Adipose tissue (tissue), 3 donors: ENCODE measurements around the gene TMEM242. TPM values are rescaled to one million over a fixed set of nuclear protein-coding genes. Genes with fewer than 3 reads are reported as not detected.

Experiments
- H3K27ac ChIP-seq: one replicate; pipeline ENCODE4 v1.5.1; 2013; ENCODE audit warnings: low read depth, low read length
- WGBS, 3 donors: extraction: QIAGEN DNeasy Blood & Tissue Kit; methylation state at CpG; one replicate each; pipeline ENCODE4 v1.1.7; 2013; 5-methylcytosine and 5-hydroxymethylcytosine counted together
- polyA plus RNA-seq, 3 donors: library from polyadenylated mRNA; stranded (reverse); fragments of 200-250 nt; gene quantifications; one replicate each; pipeline ENCODE4 v1.2.3, GENCODE V29; 2013
- donor health status: healthy with polysubstance abuse.
- donor health status: Bipolar disorder and iron deficiency.
- donor health status: healthy.

Gene TMEM242
- polyA plus RNA-seq, 3 donors, result 3.9 to 4.8 (median 3.9) TPM

- WGBS, 3 donors, result 54 to 83% (median 60%) methylated on average over 9 of the region's 9 CpGs
- no peak overlapping the region for H3K27ac ChIP-seq
Observed at GRCh38 chr6:157298216-157298724, 25.0 kb downstream of the TMEM242 start.

- no peak overlapping the region for H3K27ac ChIP-seq
- WGBS, 3 donors, result 91 to 97% (median 94%) methylated on average over 2 of the region's 2 CpGs
Observed at GRCh38 chr6:157294654-157295053, 28.7 kb downstream of the TMEM242 start.

GRCh38 chr6:157293780-157294179 lies 29.5 kb downstream of the TMEM242 start:
- WGBS, 3 donors, result 87 to 99% (median 99%) methylated on average over 6 of the region's 6 CpGs
- no peak overlapping the region for H3K27ac ChIP-seq

GRCh38 chr6:157292202-157292601 lies 31.1 kb downstream of the TMEM242 start:
- 80 to 96% (median 93%) methylated on average over 1 of the region's 1 CpG for WGBS, 3 donors

GRCh38 chr6:157291356-157291755 lies 32.0 kb downstream of the TMEM242 start:
- H3K27ac ChIP-seq, result no peak overlapping the region
- 93 to 98% (median 94%) methylated on average over 4 of the region's 4 CpGs for WGBS, 3 donors

More at GRCh38 chr6:157292202-157292601, 31.1 kb downstream of the TMEM242 start:
- H3K27ac ChIP-seq, result no peak overlapping the region

- no peak overlapping the region for H3K27ac ChIP-seq
- WGBS, 3 donors, result 83 to 93% (median 89%) methylated on average over 4 of the region's 4 CpGs
Observed at GRCh38 chr6:157290797-157291196, 32.5 kb downstream of the TMEM242 start.

GRCh38 chr6:157289764-157290163 lies 33.6 kb downstream of the TMEM242 start:
- 94 to 99% (median 98%) methylated on average over 11 of the region's 11 CpGs for WGBS, 3 donors

GRCh38 chr6:157288575-157288974 lies 34.7 kb downstream of the TMEM242 start:
- no peak overlapping the region for H3K27ac ChIP-seq
- 94 to 98% (median 98%) methylated on average over 9 of the region's 9 CpGs for WGBS, 3 donors

More at GRCh38 chr6:157289764-157290163, 33.6 kb downstream of the TMEM242 start:
- no peak overlapping the region for H3K27ac ChIP-seq

GRCh38 chr6:157287923-157288322 lies 35.4 kb downstream of the TMEM242 start:
- 93 to 94% (median 93%) methylated on average over 7 of the region's 7 CpGs for WGBS, 3 donors

GRCh38 chr6:157287247-157287850 lies 36.0 kb downstream of the TMEM242 start:
- no peak overlapping the region for H3K27ac ChIP-seq
- 79 to 87% (median 80%) methylated on average over 10 of the region's 10 CpGs for WGBS, 3 donors

More at GRCh38 chr6:157287923-157288322, 35.4 kb downstream of the TMEM242 start:
- H3K27ac ChIP-seq, result no peak overlapping the region

- H3K27ac ChIP-seq, result no peak overlapping the region
- WGBS, 3 donors, result 63 to 76% (median 71%) methylated on average over 5 of the region's 5 CpGs
Observed at GRCh38 chr6:157285422-157285779, 37.9 kb downstream of the TMEM242 start.

- WGBS, 3 donors, result 57 to 79% (median 74%) methylated on average over 14 of the region's 14 CpGs
- no peak overlapping the region for H3K27ac ChIP-seq
Observed at GRCh38 chr6:157284738-157285421, 38.4 kb downstream of the TMEM242 start.

- WGBS, 3 donors, result 90 to 95% (median 94%) methylated on average over 11 of the region's 13 CpGs
Observed at GRCh38 chr6:157283900-157284737, 39.2 kb downstream of the TMEM242 start.

GRCh38 chr6:157283330-157283898 lies 39.9 kb downstream of the TMEM242 start:
- 59 to 76% (median 71%) methylated on average over 7 of the region's 8 CpGs for WGBS, 3 donors
- no peak overlapping the region for H3K27ac ChIP-seq

More at GRCh38 chr6:157283900-157284737, 39.2 kb downstream of the TMEM242 start:
- no peak overlapping the region for H3K27ac ChIP-seq

GRCh38 chr6:157282284-157282683 lies 41.0 kb downstream of the TMEM242 start:
- 93 to 95% (median 93%) methylated on average over 7 of the region's 7 CpGs for WGBS, 3 donors
- no peak overlapping the region for H3K27ac ChIP-seq

- WGBS, 3 donors, result 64 to 75% (median 68%) methylated on average over 9 of the region's 9 CpGs
- H3K27ac ChIP-seq, result no peak overlapping the region
Observed at GRCh38 chr6:157281570-157281969, 41.7 kb downstream of the TMEM242 start.

- no peak overlapping the region for H3K27ac ChIP-seq
- WGBS, 3 donors, result 88 to 91% (median 89%) methylated on average over 9 of the region's 9 CpGs
Observed at GRCh38 chr6:157280947-157281346, 42.4 kb downstream of the TMEM242 start.

GRCh38 chr6:157280157-157280556 lies 43.2 kb downstream of the TMEM242 start:
- H3K27ac ChIP-seq, result no peak overlapping the region
- WGBS, 3 donors, result 73 to 90% (median 79%) methylated on average over 17 of the region's 17 CpGs
